ENCODE measurements around the gene AKNAD1.

The AKNAD1 gene

GRCh38 chr1:108881369-108881768 lies 24.5 kb upstream of the AKNAD1 start:
- H3K4me3 ChIP-seq (ENCODE audit: low read depth, low read length), result no peak overlapping the region

DNA sequence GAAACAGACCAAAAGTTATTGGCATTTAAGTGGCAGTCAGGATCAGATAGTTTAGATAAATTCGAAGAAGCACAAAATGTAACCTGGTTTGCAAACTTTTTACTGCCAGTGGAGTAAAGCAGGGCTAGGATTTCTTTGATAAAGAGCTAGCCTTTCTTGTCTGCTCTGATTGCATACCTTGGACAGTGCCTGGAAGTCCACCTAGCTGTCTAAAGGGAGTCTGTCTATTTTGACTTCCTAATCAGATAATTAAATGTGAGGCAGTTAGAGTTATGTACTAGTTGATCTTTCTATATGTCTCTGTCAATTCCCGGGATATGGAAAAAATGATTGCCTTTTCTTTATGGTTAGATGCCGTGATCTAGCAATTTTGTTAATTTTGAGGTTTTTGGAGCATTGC lies 24.0 kb upstream of the AKNAD1 start:
- H3K4me1 ChIP-seq, result peaks cover 3% of the 10 kb centered on the region
- DNase-seq, result peak; percentile 19
- H3K4me3 ChIP-seq (ENCODE audit: low read depth, low read length), result no peak overlapping the region
- H3K27me3 ChIP-seq, result no peaks in the 10 kb centered on the region
- TF ChIP-seq, protein P1, sequence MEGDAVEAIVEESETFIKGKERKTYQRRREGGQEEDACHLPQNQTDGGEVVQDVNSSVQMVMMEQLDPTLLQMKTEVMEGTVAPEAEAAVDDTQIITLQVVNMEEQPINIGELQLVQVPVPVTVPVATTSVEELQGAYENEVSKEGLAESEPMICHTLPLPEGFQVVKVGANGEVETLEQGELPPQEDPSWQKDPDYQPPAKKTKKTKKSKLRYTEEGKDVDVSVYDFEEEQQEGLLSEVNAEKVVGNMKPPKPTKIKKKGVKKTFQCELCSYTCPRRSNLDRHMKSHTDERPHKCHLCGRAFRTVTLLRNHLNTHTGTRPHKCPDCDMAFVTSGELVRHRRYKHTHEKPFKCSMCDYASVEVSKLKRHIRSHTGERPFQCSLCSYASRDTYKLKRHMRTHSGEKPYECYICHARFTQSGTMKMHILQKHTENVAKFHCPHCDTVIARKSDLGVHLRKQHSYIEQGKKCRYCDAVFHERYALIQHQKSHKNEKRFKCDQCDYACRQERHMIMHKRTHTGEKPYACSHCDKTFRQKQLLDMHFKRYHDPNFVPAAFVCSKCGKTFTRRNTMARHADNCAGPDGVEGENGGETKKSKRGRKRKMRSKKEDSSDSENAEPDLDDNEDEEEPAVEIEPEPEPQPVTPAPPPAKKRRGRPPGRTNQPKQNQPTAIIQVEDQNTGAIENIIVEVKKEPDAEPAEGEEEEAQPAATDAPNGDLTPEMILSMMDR (IDR thresholded peaks at IDR 0.05; ENCODE audit: low read depth, low read length), result no peak
- H3K36me3 ChIP-seq, result no peaks in the 10 kb centered on the region
- H3K9me3 ChIP-seq, result no peaks in the 10 kb centered on the region

More at GRCh38 chr1:108881369-108881768, 24.5 kb upstream of the AKNAD1 start:
- Histone ChIP-seq H3K4me1 (peaks cover 3% of the 10 kb centered on the region), H3K27me3 (no peaks in the 10 kb centered on the region), H3K9me3 (no peaks in the 10 kb centered on the region), H3K36me3 (no peaks in the 10 kb centered on the region)
- DNase-seq, result no peak
- TF ChIP-seq, protein P1 (IDR thresholded peaks at IDR 0.05; ENCODE audit: low read depth, low read length), result no peak

DNA sequence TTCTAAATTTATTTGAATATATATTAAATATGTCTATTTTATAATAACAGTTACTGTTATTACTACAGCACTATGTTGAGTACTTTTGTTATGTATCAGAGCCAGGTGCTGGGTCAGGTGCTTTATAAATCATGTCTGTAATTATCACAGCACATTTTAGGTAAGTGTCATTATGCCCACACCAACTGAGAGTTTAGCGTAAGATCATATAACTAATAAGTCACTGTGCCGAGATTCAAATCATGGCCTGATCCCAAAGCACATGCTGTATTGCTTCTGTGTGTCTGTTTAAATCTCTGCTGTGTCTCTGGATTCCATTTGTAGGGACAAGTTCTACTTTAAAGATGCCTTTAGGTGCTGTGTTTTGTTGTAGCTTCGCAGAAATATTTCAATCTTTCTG lies 21.8 kb upstream of the AKNAD1 start:
- no peaks in the 10 kb centered on the region for H3K36me3 ChIP-seq
- TF ChIP-seq, protein P1 (IDR thresholded peaks at IDR 0.05; ENCODE audit: low read depth, low read length), result no peak
- peaks cover 3% of the 10 kb centered on the region for H3K4me1 ChIP-seq
- peak overlapping the region; percentile 0; the same call in 1 of the 2 replicates for H3K4me3 ChIP-seq (ENCODE audit: low read depth, low read length)
- no peak for DNase-seq
- H3K9me3 ChIP-seq, result no peaks in the 10 kb centered on the region
- H3K27me3 ChIP-seq, result no peaks in the 10 kb centered on the region

- TF ChIP-seq, protein P1 (IDR thresholded peaks at IDR 0.05; ENCODE audit: low read depth, low read length), result no peak
- Histone ChIP-seq H3K27me3 (no peaks in the 10 kb centered on the region), H3K9me3 (no peaks in the 10 kb centered on the region), H3K4me1 (peaks cover 3% of the 10 kb centered on the region), H3K36me3 (no peaks in the 10 kb centered on the region), H3K4me3 (ENCODE audit: low read depth, low read length) (peak overlapping the region; percentile 94)
- DNase-seq, result no peak
These were observed 21.2 kb upstream of the AKNAD1 start for GRCh38 chr1:108878160-108878469.

DNA sequence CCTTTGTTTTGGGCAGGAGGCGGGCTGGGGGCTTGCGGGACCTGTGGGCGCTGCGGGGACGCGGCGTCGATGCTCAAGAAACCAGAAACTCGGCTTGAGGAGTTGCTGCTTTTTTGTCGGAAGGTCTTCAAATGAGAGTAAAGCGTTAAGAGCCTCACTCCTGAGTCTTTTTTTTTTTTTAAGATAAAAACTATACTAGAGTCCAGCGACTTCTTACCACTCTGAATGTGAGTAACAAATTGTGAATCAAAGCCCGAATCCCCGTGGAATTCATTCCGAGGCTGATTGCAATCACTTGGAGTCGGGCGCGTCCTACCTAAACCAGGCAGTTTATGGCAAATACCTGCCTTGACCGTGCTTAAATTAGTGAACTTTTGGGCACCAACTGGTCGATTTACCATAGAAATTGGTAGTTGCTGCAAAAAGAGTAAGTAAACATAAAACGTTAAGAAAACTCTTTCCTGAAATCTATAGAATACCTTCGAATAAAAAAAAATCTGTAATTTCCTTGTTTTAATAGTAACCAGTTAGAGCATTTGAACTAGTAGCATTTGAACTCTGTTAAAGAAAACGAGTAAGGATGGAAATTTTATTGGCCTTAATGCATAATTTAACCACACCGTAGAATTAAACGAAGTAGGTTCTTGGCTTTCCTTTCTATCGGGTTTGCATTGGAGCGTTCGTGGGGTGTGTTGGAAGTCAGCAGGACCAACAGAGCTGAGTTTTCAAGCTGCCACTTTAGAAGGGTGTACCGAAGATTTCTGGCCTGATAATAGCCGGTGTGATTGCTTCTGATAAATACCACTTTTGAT lies 20.7 kb upstream of the AKNAD1 start:
- no peaks in the 10 kb centered on the region for H3K36me3 ChIP-seq
- TF ChIP-seq, protein P1 (IDR thresholded peaks at IDR 0.05; ENCODE audit: low read depth, low read length), result no peak
- H3K9me3 ChIP-seq, result no peaks in the 10 kb centered on the region
- H3K27me3 ChIP-seq, result no peaks in the 10 kb centered on the region
- peaks cover 3% of the 10 kb centered on the region for H3K4me1 ChIP-seq
- no peak for DNase-seq
- peak overlapping the region; percentile 94 for H3K4me3 ChIP-seq (ENCODE audit: low read depth, low read length)

GRCh38 chr1:108871050-108871724 lies 14.3 kb upstream of the AKNAD1 start:
- no peak overlapping the region for H3K4me3 ChIP-seq (ENCODE audit: low read depth, low read length)
- no peaks in the 10 kb centered on the region for H3K9me3 ChIP-seq
- H3K4me1 ChIP-seq, result no peaks in the 10 kb centered on the region
- no peaks in the 10 kb centered on the region for H3K36me3 ChIP-seq
- DNase-seq, result no peak
- H3K27me3 ChIP-seq, result no peaks in the 10 kb centered on the region
- TF ChIP-seq, protein P1 (IDR thresholded peaks at IDR 0.05; ENCODE audit: low read depth, low read length), result no peak

All from BE2C (cell line).